HepG2 (cell line): ENCODE results near the gene TUBB4B. TPM values are rescaled to one million over a fixed set of nuclear protein-coding genes. Genes with fewer than 3 reads are reported as not detected.

Experiments
- GABPB1 ChIP-seq: IDR thresholded peaks from 2 replicates; pipeline ENCODE4 v1.6.1; 2016; ENCODE audit warnings: mild to moderate bottlenecking, missing genetic modification reagents, moderate library complexity, missing compliant biosample characterization
- HNF4G ChIP-seq, 2 experiments: sonication (generic) in 1 of 2; formaldehyde crosslinking in 1 of 2; IDR thresholded peaks; 2 replicates each; pipeline versions ENCODE4 v1.4.0 to v1.6.1; 2011 to 2020; ENCODE audit warnings: borderline replicate concordance in 2 of 2, low read depth in 2 of 2, mild to moderate bottlenecking in 2 of 2, low read length in 1 of 2, missing genetic modification reagents in 1 of 2, moderate library complexity in 1 of 2
- LCORL ChIP-seq, 2 experiments: fragments of 450-650 bp in 1 of 2; sonication (generic) in 1 of 2; formaldehyde crosslinking in 1 of 2; IDR thresholded peaks; 2 replicates each; pipeline versions ENCODE4 v1.5.0 to v1.6.1; 2017 to 2020; ENCODE audit warnings: antibody characterized with exemption in 1 of 2, missing genetic modification reagents in 1 of 2
- MED8 ChIP-seq: sonication (generic); formaldehyde crosslinking; IDR thresholded peaks from 2 replicates; pipeline ENCODE4 v1.8.1; 2023; ENCODE audit warnings: mild to moderate bottlenecking, missing genetic modification reagents; ENCODE audit not compliant: insufficient replicate concordance
- MYC ChIP-seq: sonication (generic); formaldehyde crosslinking; IDR thresholded peaks from 2 replicates; pipeline ENCODE4 v1.9.0; 2021; ENCODE audit warnings: missing genetic modification reagents, borderline replicate concordance
- NR2C2 ChIP-seq: sonication (generic); formaldehyde crosslinking; IDR thresholded peaks from 2 replicates; pipeline ENCODE4 v1.4.0; 2020; ENCODE audit warnings: missing genetic modification reagents, mild to moderate bottlenecking, moderate library complexity, borderline replicate concordance
- PITX1 ChIP-seq: sonication (generic); formaldehyde crosslinking; IDR thresholded peaks from 2 replicates; pipeline ENCODE4 v1.5.1; 2020; ENCODE audit warnings: mild to moderate bottlenecking, missing genetic modification reagents
- POLR2A ChIP-seq, 2 experiments: IDR thresholded peaks; 2 replicates each; pipeline ENCODE4 v1.6.1; 2011; ENCODE audit warnings: low read depth in 2 of 2, low read length in 2 of 2, mild to moderate bottlenecking in 1 of 2, moderate library complexity in 1 of 2; ENCODE audit not compliant: insufficient read depth in 1 of 2
- TAF1 ChIP-seq: sonication (generic); formaldehyde crosslinking; IDR thresholded peaks from 2 replicates; pipeline ENCODE4 v1.4.0; 2020; ENCODE audit warnings: missing genetic modification reagents
- ZBTB7B ChIP-seq: sonication (generic); formaldehyde crosslinking; IDR thresholded peaks from 2 replicates; pipeline ENCODE4 v1.4.0; 2020; ENCODE audit warnings: missing genetic modification reagents
- ZNF468 ChIP-seq: sonication (generic); formaldehyde crosslinking; IDR thresholded peaks from 2 replicates; pipeline ENCODE4 v1.8.0; 2022; ENCODE audit warnings: mild to moderate bottlenecking, moderate library complexity, missing genetic modification reagents
- ZNF746 ChIP-seq: sonication (generic); formaldehyde crosslinking; IDR thresholded peaks from 2 replicates; pipeline ENCODE4 v1.8.0; 2022; ENCODE audit warnings: mild to moderate bottlenecking, missing genetic modification reagents
- ZNF768 ChIP-seq: sonication (generic); formaldehyde crosslinking; IDR thresholded peaks from 2 replicates; pipeline ENCODE4 v1.4.0; 2020; ENCODE audit warnings: missing genetic modification reagents
- polyA plus RNA-seq, 8 experiments: library from polyadenylated mRNA; depleted of rRNA in 3 of 8; stranded (reverse) in 7 of 8; unstranded in 1 of 8; fragments of >200 nt; fragmentation: Illumina TruSeq in 4 of 8; extraction: Trizol in 4 of 8; gene quantifications; 2 replicates each; pipeline versions ENCODE4 v1.2.1 to v1.2.3, GENCODE V29; 2011 to 2016; ENCODE audit warnings: low read depth in 4 of 8, missing spikeins in 1 of 8, mixed read lengths in 1 of 8; ENCODE audit not compliant: insufficient read depth in 1 of 8
- total RNA-seq, 5 experiments: library from RNA; depleted of rRNA; stranded (reverse); fragments of >200 nt; fragmentation: Illumina TruSeq; extraction: Trizol; gene quantifications; 2 replicates each; pipeline ENCODE4 v1.2.3, GENCODE V29; 2016; ENCODE audit warnings: low read depth in 1 of 5
- TF ChIP-seq, protein P1 (sequence below): sonication (generic); formaldehyde crosslinking; IDR thresholded peaks from 2 replicates; pipeline ENCODE4 v1.4.0; 2020; ENCODE audit warnings: missing genetic modification reagents
- TF ChIP-seq, protein P2 (sequence below): sonication (generic); formaldehyde crosslinking; IDR thresholded peaks from 2 replicates; pipeline ENCODE4 v1.4.0; 2020; ENCODE audit warnings: missing genetic modification reagents
- TF ChIP-seq, protein P3 (sequence below): fragments of 450-650 bp; IDR thresholded peaks from 2 replicates; pipeline ENCODE4 v1.6.1; 2017; ENCODE audit warnings: mild to moderate bottlenecking
- TF ChIP-seq, protein P4 (sequence below): sonication (generic); formaldehyde crosslinking; conservative IDR thresholded peaks from 2 replicates; pipeline ENCODE4 v1.4.0; 2020; ENCODE audit warnings: mild to moderate bottlenecking, missing genetic modification reagents, moderate library complexity
- TF ChIP-seq, protein P5 (sequence below): IDR thresholded peaks from 2 replicates; pipeline ENCODE4 v1.6.1; 2018; ENCODE audit warnings: missing genetic modification reagents

The TUBB4B gene
- total and polyA plus RNA-seq, 2 of the 13 experiments (the other 11 are each of a cell fraction or from before 2014, with no cell fraction given): 182 to 412 TPM

DNA sequence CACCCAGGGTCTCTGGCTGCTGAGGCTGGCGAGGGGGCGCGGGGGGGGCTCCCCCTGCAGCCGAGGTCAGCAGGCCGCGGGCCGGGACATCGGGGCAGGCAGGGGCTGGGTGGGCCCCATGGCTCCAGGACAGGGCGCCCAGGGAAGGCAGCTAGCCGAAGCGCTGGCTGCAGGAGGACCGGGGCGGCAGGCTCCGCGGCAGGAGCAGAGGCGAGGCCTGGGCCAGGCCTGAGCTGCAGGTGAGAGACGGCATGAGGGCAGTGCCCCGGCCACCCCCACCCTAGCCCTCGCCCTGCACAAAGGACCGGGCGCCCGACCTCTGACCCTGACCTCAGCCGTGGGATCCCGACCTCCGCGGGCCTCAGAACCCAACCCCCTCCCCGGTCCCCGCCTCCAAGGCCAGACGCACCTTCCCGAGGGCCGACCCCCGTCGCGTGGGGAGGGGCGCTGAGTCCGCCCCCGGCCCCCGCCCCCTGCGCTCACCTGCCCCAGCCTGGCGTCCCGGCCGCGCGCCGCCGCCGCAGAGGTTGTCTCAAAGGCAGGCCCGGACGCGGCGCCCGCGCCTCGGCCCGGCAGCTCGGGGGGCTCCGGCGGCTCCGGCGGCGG is 19.5 kb upstream of the TUBB4B start (continued):
- TF ChIP-seq, protein P1, sequence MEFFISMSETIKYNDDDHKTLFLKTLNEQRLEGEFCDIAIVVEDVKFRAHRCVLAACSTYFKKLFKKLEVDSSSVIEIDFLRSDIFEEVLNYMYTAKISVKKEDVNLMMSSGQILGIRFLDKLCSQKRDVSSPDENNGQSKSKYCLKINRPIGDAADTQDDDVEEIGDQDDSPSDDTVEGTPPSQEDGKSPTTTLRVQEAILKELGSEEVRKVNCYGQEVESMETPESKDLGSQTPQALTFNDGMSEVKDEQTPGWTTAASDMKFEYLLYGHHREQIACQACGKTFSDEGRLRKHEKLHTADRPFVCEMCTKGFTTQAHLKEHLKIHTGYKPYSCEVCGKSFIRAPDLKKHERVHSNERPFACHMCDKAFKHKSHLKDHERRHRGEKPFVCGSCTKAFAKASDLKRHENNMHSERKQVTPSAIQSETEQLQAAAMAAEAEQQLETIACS (CRISPR knock-in tag): 0 out of 2 replicates have a peak, but pooled peaks have one; percentile 2
- TF ChIP-seq POLR2A (IDR thresholded peaks at IDR 0.05; ENCODE audit: insufficient read depth in 1 of 2, low read depth in 2 of 2, low read length in 2 of 2) (no peak), NR2C2 (peak; percentile 91), HNF4G (IDR thresholded peaks at IDR 0.05; ENCODE audit: borderline replicate concordance, low read depth, low read length) (peak; percentile 49; the same call in 1 of the 2 replicates), HNF4G (CRISPR knock-in tag; IDR thresholded peaks at IDR 0.05; ENCODE audit: borderline replicate concordance, low read depth) (no peak), ZBTB7B (CRISPR knock-in tag) (peak; percentile 57), ZNF746 (CRISPR knock-in tag) (peak; percentile 59; the same call in 1 of the 2 replicates), ZNF768 (0 out of 2 replicates have a peak, but pooled peaks have one; percentile 36), PITX1 (CRISPR knock-in tag) (0 out of 2 replicates have a peak, but pooled peaks have one; percentile 27), MYC (CRISPR knock-in tag) (peak; percentile 42; the same call in 1 of the 2 replicates), GABPB1 (peak; percentile 58; the same call in 1 of the 2 replicates), MED8 (CRISPR knock-in tag) (no peak), TAF1 (CRISPR knock-in tag) (peak; percentile 27; the same call in 1 of the 2 replicates), ZNF468 (CRISPR knock-in tag) (no peak), LCORL (IDR thresholded peaks at IDR 0.05) (no peak), LCORL (CRISPR knock-in tag; IDR thresholded peaks at IDR 0.05) (peak; percentile 29; the same call in 1 of the 2 replicates)
- TF ChIP-seq, protein P2, sequence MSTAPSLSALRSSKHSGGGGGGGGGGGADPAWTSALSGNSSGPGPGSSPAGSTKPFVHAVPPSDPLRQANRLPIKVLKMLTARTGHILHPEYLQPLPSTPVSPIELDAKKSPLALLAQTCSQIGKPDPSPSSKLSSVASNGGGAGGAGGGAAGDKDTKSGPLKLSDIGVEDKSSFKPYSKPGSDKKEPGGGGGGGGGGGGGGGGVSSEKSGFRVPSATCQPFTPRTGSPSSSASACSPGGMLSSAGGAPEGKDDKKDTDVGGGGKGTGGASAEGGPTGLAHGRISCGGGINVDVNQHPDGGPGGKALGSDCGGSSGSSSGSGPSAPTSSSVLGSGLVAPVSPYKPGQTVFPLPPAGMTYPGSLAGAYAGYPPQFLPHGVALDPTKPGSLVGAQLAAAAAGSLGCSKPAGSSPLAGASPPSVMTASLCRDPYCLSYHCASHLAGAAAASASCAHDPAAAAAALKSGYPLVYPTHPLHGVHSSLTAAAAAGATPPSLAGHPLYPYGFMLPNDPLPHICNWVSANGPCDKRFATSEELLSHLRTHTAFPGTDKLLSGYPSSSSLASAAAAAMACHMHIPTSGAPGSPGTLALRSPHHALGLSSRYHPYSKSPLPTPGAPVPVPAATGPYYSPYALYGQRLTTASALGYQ (CRISPR knock-in tag): no peak
- TF ChIP-seq, protein P3, sequence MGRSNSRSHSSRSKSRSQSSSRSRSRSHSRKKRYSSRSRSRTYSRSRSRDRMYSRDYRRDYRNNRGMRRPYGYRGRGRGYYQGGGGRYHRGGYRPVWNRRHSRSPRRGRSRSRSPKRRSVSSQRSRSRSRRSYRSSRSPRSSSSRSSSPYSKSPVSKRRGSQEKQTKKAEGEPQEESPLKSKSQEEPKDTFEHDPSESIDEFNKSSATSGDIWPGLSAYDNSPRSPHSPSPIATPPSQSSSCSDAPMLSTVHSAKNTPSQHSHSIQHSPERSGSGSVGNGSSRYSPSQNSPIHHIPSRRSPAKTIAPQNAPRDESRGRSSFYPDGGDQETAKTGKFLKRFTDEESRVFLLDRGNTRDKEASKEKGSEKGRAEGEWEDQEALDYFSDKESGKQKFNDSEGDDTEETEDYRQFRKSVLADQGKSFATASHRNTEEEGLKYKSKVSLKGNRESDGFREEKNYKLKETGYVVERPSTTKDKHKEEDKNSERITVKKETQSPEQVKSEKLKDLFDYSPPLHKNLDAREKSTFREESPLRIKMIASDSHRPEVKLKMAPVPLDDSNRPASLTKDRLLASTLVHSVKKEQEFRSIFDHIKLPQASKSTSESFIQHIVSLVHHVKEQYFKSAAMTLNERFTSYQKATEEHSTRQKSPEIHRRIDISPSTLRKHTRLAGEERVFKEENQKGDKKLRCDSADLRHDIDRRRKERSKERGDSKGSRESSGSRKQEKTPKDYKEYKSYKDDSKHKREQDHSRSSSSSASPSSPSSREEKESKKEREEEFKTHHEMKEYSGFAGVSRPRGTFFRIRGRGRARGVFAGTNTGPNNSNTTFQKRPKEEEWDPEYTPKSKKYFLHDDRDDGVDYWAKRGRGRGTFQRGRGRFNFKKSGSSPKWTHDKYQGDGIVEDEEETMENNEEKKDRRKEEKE: no peak
- TF ChIP-seq, protein P4, sequence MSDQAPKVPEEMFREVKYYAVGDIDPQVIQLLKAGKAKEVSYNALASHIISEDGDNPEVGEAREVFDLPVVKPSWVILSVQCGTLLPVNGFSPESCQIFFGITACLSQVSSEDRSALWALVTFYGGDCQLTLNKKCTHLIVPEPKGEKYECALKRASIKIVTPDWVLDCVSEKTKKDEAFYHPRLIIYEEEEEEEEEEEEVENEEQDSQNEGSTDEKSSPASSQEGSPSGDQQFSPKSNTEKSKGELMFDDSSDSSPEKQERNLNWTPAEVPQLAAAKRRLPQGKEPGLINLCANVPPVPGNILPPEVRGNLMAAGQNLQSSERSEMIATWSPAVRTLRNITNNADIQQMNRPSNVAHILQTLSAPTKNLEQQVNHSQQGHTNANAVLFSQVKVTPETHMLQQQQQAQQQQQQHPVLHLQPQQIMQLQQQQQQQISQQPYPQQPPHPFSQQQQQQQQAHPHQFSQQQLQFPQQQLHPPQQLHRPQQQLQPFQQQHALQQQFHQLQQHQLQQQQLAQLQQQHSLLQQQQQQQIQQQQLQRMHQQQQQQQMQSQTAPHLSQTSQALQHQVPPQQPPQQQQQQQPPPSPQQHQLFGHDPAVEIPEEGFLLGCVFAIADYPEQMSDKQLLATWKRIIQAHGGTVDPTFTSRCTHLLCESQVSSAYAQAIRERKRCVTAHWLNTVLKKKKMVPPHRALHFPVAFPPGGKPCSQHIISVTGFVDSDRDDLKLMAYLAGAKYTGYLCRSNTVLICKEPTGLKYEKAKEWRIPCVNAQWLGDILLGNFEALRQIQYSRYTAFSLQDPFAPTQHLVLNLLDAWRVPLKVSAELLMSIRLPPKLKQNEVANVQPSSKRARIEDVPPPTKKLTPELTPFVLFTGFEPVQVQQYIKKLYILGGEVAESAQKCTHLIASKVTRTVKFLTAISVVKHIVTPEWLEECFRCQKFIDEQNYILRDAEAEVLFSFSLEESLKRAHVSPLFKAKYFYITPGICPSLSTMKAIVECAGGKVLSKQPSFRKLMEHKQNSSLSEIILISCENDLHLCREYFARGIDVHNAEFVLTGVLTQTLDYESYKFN (CRISPR knock-in tag): peak; percentile 55
- TF ChIP-seq, protein P5, sequence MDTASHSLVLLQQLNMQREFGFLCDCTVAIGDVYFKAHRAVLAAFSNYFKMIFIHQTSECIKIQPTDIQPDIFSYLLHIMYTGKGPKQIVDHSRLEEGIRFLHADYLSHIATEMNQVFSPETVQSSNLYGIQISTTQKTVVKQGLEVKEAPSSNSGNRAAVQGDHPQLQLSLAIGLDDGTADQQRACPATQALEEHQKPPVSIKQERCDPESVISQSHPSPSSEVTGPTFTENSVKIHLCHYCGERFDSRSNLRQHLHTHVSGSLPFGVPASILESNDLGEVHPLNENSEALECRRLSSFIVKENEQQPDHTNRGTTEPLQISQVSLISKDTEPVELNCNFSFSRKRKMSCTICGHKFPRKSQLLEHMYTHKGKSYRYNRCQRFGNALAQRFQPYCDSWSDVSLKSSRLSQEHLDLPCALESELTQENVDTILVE (CRISPR knock-in tag): peak; percentile 67; the same call in 1 of the 2 replicates
